HL-60 (cell line): ENCODE data around the gene OGFOD3.

Experiments
- GABPA ChIP-seq: IDR thresholded peaks from 2 replicates; pipeline ENCODE4 v1.6.1; 2012; ENCODE audit warnings: low read depth
- POLR2AphosphoS5 ChIP-seq: IDR thresholded peaks from 2 replicates; pipeline ENCODE4 v1.6.1; 2012; ENCODE audit warnings: low read depth
- SPI1 ChIP-seq: IDR thresholded peaks from 2 replicates; pipeline ENCODE4 v1.6.1; 2012; ENCODE audit warnings: low read depth, mild to moderate bottlenecking, borderline replicate concordance
- TF ChIP-seq, protein P1 (sequence below): IDR thresholded peaks from one replicate; pipeline ENCODE4 v1.5.1; 2011; ENCODE audit warnings: low read length, control low read depth, inconsistent platforms; ENCODE audit not compliant: insufficient read depth

DNA sequence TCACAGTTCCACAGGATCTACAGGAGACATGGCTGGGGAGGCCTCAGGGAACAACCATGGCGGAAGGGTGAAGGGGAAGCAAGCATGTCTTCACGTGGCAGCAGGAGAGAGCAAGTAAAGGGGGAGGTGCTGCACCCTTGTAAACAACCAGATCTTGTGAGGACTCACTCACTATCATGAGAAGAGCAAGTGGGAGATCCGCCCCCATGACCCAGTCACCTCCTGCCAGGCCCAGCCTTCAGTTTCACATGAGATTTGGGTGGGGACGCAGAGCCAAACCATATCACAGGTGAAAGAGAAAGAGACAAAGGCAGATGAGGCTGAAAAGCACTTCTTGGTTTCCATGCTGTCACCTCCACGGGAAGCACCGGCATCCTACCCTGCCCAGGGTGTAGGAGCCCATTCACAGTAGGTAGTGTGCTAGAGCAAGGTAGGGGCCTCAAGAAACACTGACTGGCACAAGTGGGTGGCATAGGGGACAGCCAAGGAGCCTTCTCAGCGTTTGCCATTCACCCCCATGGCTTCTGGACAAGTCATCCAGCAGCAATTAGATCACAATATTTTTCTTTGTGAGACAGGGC lies 46.7 kb upstream of the OGFOD3 start:
- TF ChIP-seq, protein P1, sequence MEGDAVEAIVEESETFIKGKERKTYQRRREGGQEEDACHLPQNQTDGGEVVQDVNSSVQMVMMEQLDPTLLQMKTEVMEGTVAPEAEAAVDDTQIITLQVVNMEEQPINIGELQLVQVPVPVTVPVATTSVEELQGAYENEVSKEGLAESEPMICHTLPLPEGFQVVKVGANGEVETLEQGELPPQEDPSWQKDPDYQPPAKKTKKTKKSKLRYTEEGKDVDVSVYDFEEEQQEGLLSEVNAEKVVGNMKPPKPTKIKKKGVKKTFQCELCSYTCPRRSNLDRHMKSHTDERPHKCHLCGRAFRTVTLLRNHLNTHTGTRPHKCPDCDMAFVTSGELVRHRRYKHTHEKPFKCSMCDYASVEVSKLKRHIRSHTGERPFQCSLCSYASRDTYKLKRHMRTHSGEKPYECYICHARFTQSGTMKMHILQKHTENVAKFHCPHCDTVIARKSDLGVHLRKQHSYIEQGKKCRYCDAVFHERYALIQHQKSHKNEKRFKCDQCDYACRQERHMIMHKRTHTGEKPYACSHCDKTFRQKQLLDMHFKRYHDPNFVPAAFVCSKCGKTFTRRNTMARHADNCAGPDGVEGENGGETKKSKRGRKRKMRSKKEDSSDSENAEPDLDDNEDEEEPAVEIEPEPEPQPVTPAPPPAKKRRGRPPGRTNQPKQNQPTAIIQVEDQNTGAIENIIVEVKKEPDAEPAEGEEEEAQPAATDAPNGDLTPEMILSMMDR: no peak
- TF ChIP-seq POLR2AphosphoS5: no peak
- no peak for TF ChIP-seq GABPA
- no peak for TF ChIP-seq SPI1
